PFSK-1 (cell line): ENCODE results near the gene C11orf24.

Source experiments
- FOXP2 ChIP-seq: optimal IDR thresholded peaks from 2 replicates; pipeline ENCODE3; 2011; ENCODE audit warnings: borderline replicate concordance, control low read depth, inconsistent platforms; ENCODE audit not compliant: insufficient read depth; ENCODE audit errors: extremely low read length, extremely low read depth
- POLR2AphosphoS5 ChIP-seq: IDR thresholded peaks from 2 replicates; pipeline ENCODE4 v1.6.1; 2012; ENCODE audit warnings: low read depth, mild to moderate bottlenecking, control low read depth, low read length, moderate library complexity
- SIN3A ChIP-seq: IDR thresholded peaks from 2 replicates; pipeline ENCODE4 v1.6.1; 2012; ENCODE audit warnings: mild to moderate bottlenecking, low read length, moderate library complexity, borderline replicate concordance; ENCODE audit not compliant: insufficient read depth
- TAF1 ChIP-seq: IDR thresholded peaks from 2 replicates; pipeline ENCODE4 v1.6.1; 2012; ENCODE audit warnings: low read length, control low read depth, borderline replicate concordance; ENCODE audit not compliant: insufficient read depth
- TF ChIP-seq, protein P1 (sequence below), 2 experiments: IDR thresholded peaks; 2 replicates each; pipeline versions ENCODE4 v1.6.1 to v1.8.0; 2011 to 2012; ENCODE audit warnings: low read depth in 2 of 2, low read length in 2 of 2, control low read depth in 1 of 2, inconsistent platforms in 1 of 2, mild to moderate bottlenecking in 1 of 2, moderate library complexity in 1 of 2; ENCODE audit not compliant: insufficient read depth in 1 of 2

DNA sequence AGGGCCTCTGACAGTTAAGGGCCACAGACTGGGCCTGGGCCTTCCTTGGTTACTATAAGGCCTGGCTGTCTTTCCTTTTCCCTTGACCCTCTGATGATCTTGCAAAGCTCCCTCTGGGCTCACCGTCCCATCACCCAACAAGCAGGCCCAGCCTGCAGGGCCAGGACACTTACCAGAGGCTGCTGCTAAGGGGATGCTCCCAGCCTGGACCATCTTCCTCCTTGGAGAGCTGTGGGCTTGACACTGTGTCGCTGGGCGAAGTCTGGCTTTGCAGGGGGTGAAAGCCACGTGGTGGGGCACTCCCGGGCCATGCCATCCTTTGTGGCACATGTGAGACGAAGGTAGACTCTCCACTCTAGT lies 3.9 kb downstream of the C11orf24 start:
- TF ChIP-seq TAF1 = no peak
- TF ChIP-seq POLR2AphosphoS5 = no peak
- TF ChIP-seq, protein P1, sequence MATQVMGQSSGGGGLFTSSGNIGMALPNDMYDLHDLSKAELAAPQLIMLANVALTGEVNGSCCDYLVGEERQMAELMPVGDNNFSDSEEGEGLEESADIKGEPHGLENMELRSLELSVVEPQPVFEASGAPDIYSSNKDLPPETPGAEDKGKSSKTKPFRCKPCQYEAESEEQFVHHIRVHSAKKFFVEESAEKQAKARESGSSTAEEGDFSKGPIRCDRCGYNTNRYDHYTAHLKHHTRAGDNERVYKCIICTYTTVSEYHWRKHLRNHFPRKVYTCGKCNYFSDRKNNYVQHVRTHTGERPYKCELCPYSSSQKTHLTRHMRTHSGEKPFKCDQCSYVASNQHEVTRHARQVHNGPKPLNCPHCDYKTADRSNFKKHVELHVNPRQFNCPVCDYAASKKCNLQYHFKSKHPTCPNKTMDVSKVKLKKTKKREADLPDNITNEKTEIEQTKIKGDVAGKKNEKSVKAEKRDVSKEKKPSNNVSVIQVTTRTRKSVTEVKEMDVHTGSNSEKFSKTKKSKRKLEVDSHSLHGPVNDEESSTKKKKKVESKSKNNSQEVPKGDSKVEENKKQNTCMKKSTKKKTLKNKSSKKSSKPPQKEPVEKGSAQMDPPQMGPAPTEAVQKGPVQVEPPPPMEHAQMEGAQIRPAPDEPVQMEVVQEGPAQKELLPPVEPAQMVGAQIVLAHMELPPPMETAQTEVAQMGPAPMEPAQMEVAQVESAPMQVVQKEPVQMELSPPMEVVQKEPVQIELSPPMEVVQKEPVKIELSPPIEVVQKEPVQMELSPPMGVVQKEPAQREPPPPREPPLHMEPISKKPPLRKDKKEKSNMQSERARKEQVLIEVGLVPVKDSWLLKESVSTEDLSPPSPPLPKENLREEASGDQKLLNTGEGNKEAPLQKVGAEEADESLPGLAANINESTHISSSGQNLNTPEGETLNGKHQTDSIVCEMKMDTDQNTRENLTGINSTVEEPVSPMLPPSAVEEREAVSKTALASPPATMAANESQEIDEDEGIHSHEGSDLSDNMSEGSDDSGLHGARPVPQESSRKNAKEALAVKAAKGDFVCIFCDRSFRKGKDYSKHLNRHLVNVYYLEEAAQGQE (IDR thresholded peaks at IDR 0.05; ENCODE audit: insufficient read depth in 1 of 2, low read depth in 2 of 2, low read length in 2 of 2) = no peak
- TF ChIP-seq SIN3A = no peak
- TF ChIP-seq FOXP2 = no peak
